ENCODE measurements around the gene PADI6.
A peak's percentile ranks its signal among the peaks of the same experiment; 100 is the strongest.

PADI6 gene

GRCh38 chr1:17404034-17404684 lies 32.2 kb downstream of the PADI6 start:
- no peak for ATAC-seq
- no peak for TF ChIP-seq POU6F1 (CRISPR knock-in tag; IDR thresholded peaks at IDR 0.05; ENCODE audit: borderline replicate concordance, low read depth)
- no peak for TF ChIP-seq SNAI2 (CRISPR knock-in tag; IDR thresholded peaks at IDR 0.05)
- no peak for TF ChIP-seq ZFP30 (CRISPR knock-in tag; IDR thresholded peaks at IDR 0.05)
- TF ChIP-seq, protein P1, sequence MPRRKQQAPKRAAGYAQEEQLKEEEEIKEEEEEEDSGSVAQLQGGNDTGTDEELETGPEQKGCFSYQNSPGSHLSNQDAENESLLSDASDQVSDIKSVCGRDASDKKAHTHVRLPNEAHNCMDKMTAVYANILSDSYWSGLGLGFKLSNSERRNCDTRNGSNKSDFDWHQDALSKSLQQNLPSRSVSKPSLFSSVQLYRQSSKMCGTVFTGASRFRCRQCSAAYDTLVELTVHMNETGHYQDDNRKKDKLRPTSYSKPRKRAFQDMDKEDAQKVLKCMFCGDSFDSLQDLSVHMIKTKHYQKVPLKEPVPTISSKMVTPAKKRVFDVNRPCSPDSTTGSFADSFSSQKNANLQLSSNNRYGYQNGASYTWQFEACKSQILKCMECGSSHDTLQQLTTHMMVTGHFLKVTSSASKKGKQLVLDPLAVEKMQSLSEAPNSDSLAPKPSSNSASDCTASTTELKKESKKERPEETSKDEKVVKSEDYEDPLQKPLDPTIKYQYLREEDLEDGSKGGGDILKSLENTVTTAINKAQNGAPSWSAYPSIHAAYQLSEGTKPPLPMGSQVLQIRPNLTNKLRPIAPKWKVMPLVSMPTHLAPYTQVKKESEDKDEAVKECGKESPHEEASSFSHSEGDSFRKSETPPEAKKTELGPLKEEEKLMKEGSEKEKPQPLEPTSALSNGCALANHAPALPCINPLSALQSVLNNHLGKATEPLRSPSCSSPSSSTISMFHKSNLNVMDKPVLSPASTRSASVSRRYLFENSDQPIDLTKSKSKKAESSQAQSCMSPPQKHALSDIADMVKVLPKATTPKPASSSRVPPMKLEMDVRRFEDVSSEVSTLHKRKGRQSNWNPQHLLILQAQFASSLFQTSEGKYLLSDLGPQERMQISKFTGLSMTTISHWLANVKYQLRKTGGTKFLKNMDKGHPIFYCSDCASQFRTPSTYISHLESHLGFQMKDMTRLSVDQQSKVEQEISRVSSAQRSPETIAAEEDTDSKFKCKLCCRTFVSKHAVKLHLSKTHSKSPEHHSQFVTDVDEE (CRISPR knock-in tag; IDR thresholded peaks at IDR 0.05) = no peak
- TF ChIP-seq, protein P2, sequence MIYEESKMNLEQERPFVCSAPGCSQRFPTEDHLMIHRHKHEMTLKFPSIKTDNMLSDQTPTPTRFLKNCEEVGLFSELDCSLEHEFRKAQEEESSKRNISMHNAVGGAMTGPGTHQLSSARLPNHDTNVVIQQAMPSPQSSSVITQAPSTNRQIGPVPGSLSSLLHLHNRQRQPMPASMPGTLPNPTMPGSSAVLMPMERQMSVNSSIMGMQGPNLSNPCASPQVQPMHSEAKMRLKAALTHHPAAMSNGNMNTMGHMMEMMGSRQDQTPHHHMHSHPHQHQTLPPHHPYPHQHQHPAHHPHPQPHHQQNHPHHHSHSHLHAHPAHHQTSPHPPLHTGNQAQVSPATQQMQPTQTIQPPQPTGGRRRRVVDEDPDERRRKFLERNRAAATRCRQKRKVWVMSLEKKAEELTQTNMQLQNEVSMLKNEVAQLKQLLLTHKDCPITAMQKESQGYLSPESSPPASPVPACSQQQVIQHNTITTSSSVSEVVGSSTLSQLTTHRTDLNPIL (CRISPR knock-in tag; IDR thresholded peaks at IDR 0.05; ENCODE audit: low read depth) = no peak
- TF ChIP-seq, protein P3, sequence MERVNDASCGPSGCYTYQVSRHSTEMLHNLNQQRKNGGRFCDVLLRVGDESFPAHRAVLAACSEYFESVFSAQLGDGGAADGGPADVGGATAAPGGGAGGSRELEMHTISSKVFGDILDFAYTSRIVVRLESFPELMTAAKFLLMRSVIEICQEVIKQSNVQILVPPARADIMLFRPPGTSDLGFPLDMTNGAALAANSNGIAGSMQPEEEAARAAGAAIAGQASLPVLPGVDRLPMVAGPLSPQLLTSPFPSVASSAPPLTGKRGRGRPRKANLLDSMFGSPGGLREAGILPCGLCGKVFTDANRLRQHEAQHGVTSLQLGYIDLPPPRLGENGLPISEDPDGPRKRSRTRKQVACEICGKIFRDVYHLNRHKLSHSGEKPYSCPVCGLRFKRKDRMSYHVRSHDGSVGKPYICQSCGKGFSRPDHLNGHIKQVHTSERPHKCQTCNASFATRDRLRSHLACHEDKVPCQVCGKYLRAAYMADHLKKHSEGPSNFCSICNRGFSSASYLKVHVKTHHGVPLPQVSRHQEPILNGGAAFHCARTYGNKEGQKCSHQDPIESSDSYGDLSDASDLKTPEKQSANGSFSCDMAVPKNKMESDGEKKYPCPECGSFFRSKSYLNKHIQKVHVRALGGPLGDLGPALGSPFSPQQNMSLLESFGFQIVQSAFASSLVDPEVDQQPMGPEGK (CRISPR knock-in tag; IDR thresholded peaks at IDR 0.05; ENCODE audit: borderline replicate concordance) = no peak
- TF ChIP-seq TCF4 (CRISPR knock-in tag; IDR thresholded peaks at IDR 0.05; ENCODE audit: borderline replicate concordance) = no peak
- TF ChIP-seq TOX (CRISPR knock-in tag; IDR thresholded peaks at IDR 0.05; ENCODE audit: borderline replicate concordance) = no peak

- no peak; the same call in 2 of the 3 replicates for ATAC-seq
- no peak for TF ChIP-seq TCF4 (CRISPR knock-in tag; IDR thresholded peaks at IDR 0.05; ENCODE audit: borderline replicate concordance)
- no peak for TF ChIP-seq ZFP3 (CRISPR knock-in tag; IDR thresholded peaks at IDR 0.05)
- no peak for TF ChIP-seq CSRNP3 (CRISPR knock-in tag; IDR thresholded peaks at IDR 0.05)
- TF ChIP-seq GLIS3 (CRISPR knock-in tag; IDR thresholded peaks at IDR 0.05) = no peak
- TF ChIP-seq RARB (CRISPR knock-in tag; IDR thresholded peaks at IDR 0.05) = no peak
- TF ChIP-seq, protein P1 (CRISPR knock-in tag; IDR thresholded peaks at IDR 0.05) = no peak
- TF ChIP-seq ARNTL (CRISPR knock-in tag; IDR thresholded peaks at IDR 0.05; ENCODE audit: borderline replicate concordance, low read depth) = no peak
Observed at GRCh38 chr1:17404820-17405219, 32.8 kb downstream of the PADI6 start.

DNA sequence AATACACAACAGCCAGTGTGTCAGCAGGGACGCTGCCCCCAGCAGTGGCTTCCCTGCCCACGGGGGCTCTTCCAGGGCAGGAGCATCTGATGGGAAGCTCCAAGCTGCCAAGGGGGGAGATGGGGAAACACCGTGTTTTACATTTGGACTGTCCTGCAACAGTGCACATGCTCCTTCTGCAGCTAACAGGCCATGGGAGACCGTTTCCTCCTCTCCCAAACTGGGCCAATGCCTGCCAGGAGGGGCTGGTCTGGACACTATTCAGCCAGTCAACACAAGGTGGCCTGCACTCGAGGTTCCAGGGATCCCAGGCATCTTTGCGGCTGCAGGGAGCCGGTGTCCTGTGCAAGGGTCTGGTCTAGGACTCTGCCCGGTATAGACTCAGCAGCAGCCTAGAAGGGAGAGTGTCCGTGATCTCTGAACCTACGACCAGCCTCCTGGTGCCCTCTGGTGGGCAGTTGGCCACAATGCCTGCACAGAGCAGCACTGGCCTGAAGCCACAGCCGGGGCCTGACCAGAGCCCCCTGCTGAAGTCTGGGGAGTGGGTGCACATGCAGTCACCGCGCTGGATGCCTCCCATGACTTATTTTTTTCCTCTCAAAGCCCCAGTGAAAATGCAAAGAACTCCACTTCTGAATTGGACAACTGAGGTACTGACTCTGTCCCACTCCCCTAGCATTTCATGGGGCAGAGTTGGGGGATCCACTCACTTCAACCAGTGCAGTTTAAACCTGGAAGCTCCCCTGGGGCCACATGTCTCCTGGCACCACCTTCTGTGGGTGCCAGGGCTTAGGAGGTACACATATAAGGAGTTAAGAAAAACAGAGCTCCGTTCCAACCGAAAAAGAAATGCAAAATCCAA lies 34.1 kb downstream of the PADI6 start:
- peak; percentile 92 for ATAC-seq
- TF ChIP-seq, protein P3 (CRISPR knock-in tag; IDR thresholded peaks at IDR 0.05; ENCODE audit: borderline replicate concordance) = 0 out of 2 replicates have a peak, but pooled peaks have one; percentile 7
- no peak for TF ChIP-seq OSR1 (CRISPR knock-in tag; IDR thresholded peaks at IDR 0.05)
- no peak for TF ChIP-seq BACH2 (CRISPR knock-in tag; IDR thresholded peaks at IDR 0.05; ENCODE audit: borderline replicate concordance)
- TF ChIP-seq ISL1 (CRISPR knock-in tag; IDR thresholded peaks at IDR 0.05) = no peak
- TF ChIP-seq ZFP3 (CRISPR knock-in tag; IDR thresholded peaks at IDR 0.05) = no peak
- TF ChIP-seq CSDC2 (CRISPR knock-in tag; IDR thresholded peaks at IDR 0.05) = no peak
- TF ChIP-seq, protein P2 (CRISPR knock-in tag; IDR thresholded peaks at IDR 0.05; ENCODE audit: low read depth) = no peak
- 0 out of 2 replicates have a peak, but pooled peaks have one; percentile 21 for TF ChIP-seq ZNF70 (CRISPR knock-in tag; IDR thresholded peaks at IDR 0.05)
- TF ChIP-seq ZFP30 (CRISPR knock-in tag; IDR thresholded peaks at IDR 0.05) = no peak
- TF ChIP-seq RARB (CRISPR knock-in tag; IDR thresholded peaks at IDR 0.05) = no peak

Data from SK-N-SH treated with all-trans-retinoic acid at 6 μM for 48 hours (cell line).